Measurements from ENCODE around the gene PRDM12.

The PRDM12 gene

GRCh38 chr9:130707225-130707976, 43.0 kb downstream of the PRDM12 start:
- peaks cover 5% of the 10 kb centered on the region for H3K36me3 ChIP-seq (ENCODE audit: control insufficient read depth, insufficient read depth, low read length)
- DNase-seq (ENCODE audit: extremely low read depth, insufficient read length): peak; percentile 24
- TF ChIP-seq CTCF (IDR thresholded peaks at IDR 0.05; ENCODE audit: insufficient read depth, low read length, poor library complexity, severe bottlenecking): peak; percentile 66
- H3K27me3 ChIP-seq (replicated peaks; ENCODE audit: control insufficient read depth, insufficient read depth, low read length): no peaks in the 10 kb centered on the region
- H3K4me3 ChIP-seq (replicated peaks; ENCODE audit: low read depth, low read length): no peak overlapping the region

GRCh38 chr9:130710822-130711352, 46.5 kb downstream of the PRDM12 start:
- H3K4me3 ChIP-seq (replicated peaks; ENCODE audit: low read depth, low read length): no peak overlapping the region
- no peak for DNase-seq (ENCODE audit: extremely low read depth, insufficient read length)
- no peaks in the 10 kb centered on the region for H3K27me3 ChIP-seq (replicated peaks; ENCODE audit: control insufficient read depth, insufficient read depth, low read length)
- H3K36me3 ChIP-seq (ENCODE audit: control insufficient read depth, insufficient read depth, low read length): no peaks in the 10 kb centered on the region; the same call in 1 of the 2 replicates
- no peak for TF ChIP-seq CTCF (IDR thresholded peaks at IDR 0.05; ENCODE audit: insufficient read depth, low read length, poor library complexity, severe bottlenecking)

GRCh38 chr9:130711469-130711868, 47.1 kb downstream of the PRDM12 start:
- DNase-seq (ENCODE audit: extremely low read depth, insufficient read length): no peak
- H3K4me3 ChIP-seq (replicated peaks; ENCODE audit: low read depth, low read length): no peak overlapping the region
- no peaks in the 10 kb centered on the region for H3K36me3 ChIP-seq (ENCODE audit: control insufficient read depth, insufficient read depth, low read length)
- TF ChIP-seq CTCF (IDR thresholded peaks at IDR 0.05; ENCODE audit: insufficient read depth, low read length, poor library complexity, severe bottlenecking): no peak
- H3K27me3 ChIP-seq (replicated peaks; ENCODE audit: control insufficient read depth, insufficient read depth, low read length): no peaks in the 10 kb centered on the region

- Histone ChIP-seq H3K4me3 (replicated peaks; ENCODE audit: low read depth, low read length) (peak overlapping the region; percentile 91), H3K36me3 (ENCODE audit: control insufficient read depth, insufficient read depth, low read length) (no peaks in the 10 kb centered on the region), H3K27me3 (replicated peaks; ENCODE audit: control insufficient read depth, insufficient read depth, low read length) (no peaks in the 10 kb centered on the region)
- no peak for TF ChIP-seq CTCF (IDR thresholded peaks at IDR 0.05; ENCODE audit: insufficient read depth, low read length, poor library complexity, severe bottlenecking)
- peak; percentile 97 for DNase-seq (ENCODE audit: extremely low read depth, insufficient read length)
Observed at GRCh38 chr9:130712564-130713285, 48.3 kb downstream of the PRDM12 start.

- peak overlapping the region; percentile 91 for H3K4me3 ChIP-seq (replicated peaks; ENCODE audit: low read depth, low read length)
- H3K36me3 ChIP-seq (ENCODE audit: control insufficient read depth, insufficient read depth, low read length): no peaks in the 10 kb centered on the region
- H3K27me3 ChIP-seq (replicated peaks; ENCODE audit: control insufficient read depth, insufficient read depth, low read length): no peaks in the 10 kb centered on the region
- no peak for DNase-seq (ENCODE audit: extremely low read depth, insufficient read length)
- no peak for TF ChIP-seq CTCF (IDR thresholded peaks at IDR 0.05; ENCODE audit: insufficient read depth, low read length, poor library complexity, severe bottlenecking)
Observed at GRCh38 chr9:130713286-130713960, 49.0 kb downstream of the PRDM12 start.

Measured in GM06990 (cell line).